ENCODE measurements around the gene RANBP1. TPM values are rescaled to one million over a fixed set of nuclear protein-coding genes. Genes with fewer than 3 reads are reported as not detected.
A peak's percentile ranks its signal among the peaks of the same experiment; 100 is the strongest.

Gene RANBP1
- total and polyA plus RNA-seq, 2 of the 13 experiments (the other 11 are each of a cell fraction or from before 2014, with no cell fraction given) = 181 to 492 TPM

GRCh38 chr22:20084547-20085413 lies 31.1 kb upstream of the RANBP1 start (continued):
- TF ChIP-seq ZNF879 (CRISPR knock-in tag; IDR thresholded peaks at IDR 0.05) (no peak), NFIB (CRISPR knock-in tag; IDR thresholded peaks at IDR 0.05; ENCODE audit: borderline replicate concordance) (0 out of 2 replicates have a peak, but pooled peaks have one; percentile 54), ZUFSP (CRISPR knock-in tag; IDR thresholded peaks at IDR 0.05; ENCODE audit: borderline replicate concordance) (no peak), ZBTB40 (IDR thresholded peaks at IDR 0.05) (no peak), ZBTB40 (CRISPR knock-in tag; IDR thresholded peaks at IDR 0.05) (no peak), IKZF5 (CRISPR knock-in tag; IDR thresholded peaks at IDR 0.05) (no peak), ELF4 (CRISPR knock-in tag; IDR thresholded peaks at IDR 0.05; ENCODE audit: borderline replicate concordance) (no peak), SMYD3 (CRISPR knock-in tag; IDR thresholded peaks at IDR 0.05) (no peak), TRIM22 (IDR thresholded peaks at IDR 0.05) (no peak), PCBP2 (optimal IDR thresholded peaks at IDR 0.05; ENCODE audit: low read depth, low read length, poor library complexity, severe bottlenecking) (no peak), ZNF749 (CRISPR knock-in tag; IDR thresholded peaks at IDR 0.05; ENCODE audit: borderline replicate concordance) (no peak), NFKBIZ (CRISPR knock-in tag; IDR thresholded peaks at IDR 0.05) (no peak), SRY (CRISPR knock-in tag; IDR thresholded peaks at IDR 0.05) (no peak), ZNF674 (CRISPR knock-in tag; IDR thresholded peaks at IDR 0.05; ENCODE audit: low read depth) (no peak), ZNF569 (CRISPR knock-in tag; IDR thresholded peaks at IDR 0.05; ENCODE audit: borderline replicate concordance) (no peak), PHB2 (IDR thresholded peaks at IDR 0.05; ENCODE audit: partially characterized antibody) (no peak)
